Spleen (tissue), 11 donors: ENCODE results near the gene GDF15. TPM values are rescaled to one million over a fixed set of nuclear protein-coding genes. Genes with fewer than 3 reads are reported as not detected.

Source experiments
- DNase-seq: peaks from one replicate; pipeline ENCODE4 v3.0.0-alpha.2; 2020
- H3K27ac ChIP-seq, 8 donors: fragments of 200-600 bp; sonication (generic) in 7 of 8; 1 replicate in 4 of 8; 2 replicates in 4 of 8; pipeline versions ENCODE4 v1.5.0 to v1.8.0; 2016 to 2021; ENCODE audit warnings: inconsistent platforms in 4 of 8, mild to moderate bottlenecking in 4 of 8, moderate library complexity in 1 of 8
- H3K27me3 ChIP-seq, 7 donors: fragments of 200-600 bp; sonication (generic) in 6 of 7; replicated peaks in 1 of 7; 1 replicate in 4 of 7; 2 replicates in 3 of 7; pipeline versions ENCODE4 v1.5.0 to v1.8.0; 2016 to 2021; ENCODE audit warnings: inconsistent platforms in 3 of 7, mild to moderate bottlenecking in 1 of 7
- H3K36me3 ChIP-seq, 6 donors: fragments of 200-600 bp; sonication (generic) in 5 of 6; 1 replicate in 4 of 6; 2 replicates in 2 of 6; pipeline versions ENCODE4 v1.5.0 to v1.8.0; 2016 to 2021; ENCODE audit warnings: inconsistent platforms in 2 of 6
- H3K4me1 ChIP-seq, 6 donors: fragments of 200-600 bp; sonication (generic) in 5 of 6; 1 replicate in 3 of 6; 2 replicates in 3 of 6; pipeline versions ENCODE4 v1.5.0 to v1.8.0; 2016 to 2021; ENCODE audit warnings: inconsistent platforms in 3 of 6
- H3K4me3 ChIP-seq, 8 donors: fragments of 200-600 bp; sonication (generic) in 7 of 8; 1 replicate in 4 of 8; 2 replicates in 4 of 8; pipeline versions ENCODE4 v1.5.0 to v1.8.0; 2016 to 2021; ENCODE audit warnings: inconsistent platforms in 4 of 8, mild to moderate bottlenecking in 4 of 8, moderate library complexity in 2 of 8
- H3K9me3 ChIP-seq, 8 donors: fragments of 200-600 bp; sonication (generic) in 7 of 8; 1 replicate in 4 of 8; 2 replicates in 4 of 8; pipeline versions ENCODE4 v1.5.0 to v1.8.0; 2016 to 2021; ENCODE audit warnings: inconsistent platforms in 4 of 8
- POLR2A ChIP-seq, 3 donors: fragments of 450-650 bp; IDR thresholded peaks; one replicate each; pipeline ENCODE4 v1.5.1; 2017; ENCODE audit warnings: antibody characterized with exemption in 3 of 3, mild to moderate bottlenecking in 1 of 3
- POLR2AphosphoS5 ChIP-seq, 3 donors: sonication (generic); formaldehyde crosslinking; IDR thresholded peaks; one replicate each; pipeline ENCODE4 v1.5.1; 2017; ENCODE audit warnings: antibody characterized with exemption in 3 of 3
- WGBS, 5 donors: extraction: QIAGEN DNeasy Blood & Tissue Kit in 3 of 5; methylation state at CpG; one replicate each; pipeline versions ENCODE4 v1.1.5 to v1.1.7; 2013 to 2018; 5-methylcytosine and 5-hydroxymethylcytosine counted together
- intact Hi-C: fragments of 100-400 bp; cut with DNase I; formaldehyde crosslinking; loops from one replicate; pipeline ENCODE4 v1.15.0; 2023; ENCODE audit warnings: low total_unique reads
- polyA plus RNA-seq, 3 donors: library from polyadenylated mRNA; stranded (reverse); fragments of 200-250 nt; gene quantifications; one replicate each; pipeline ENCODE4 v1.2.1, GENCODE V29; 2013
- total RNA-seq, 7 donors: library from RNA; depleted of rRNA in 3 of 7; stranded (reverse); fragments of >200 nt in 3 of 7; fragmentation: NEBNext Ultra II Directional in 4 of 7; extraction: Animal tissue kit (Norgen Biotek cat#: 25700) in 4 of 7; gene quantifications; one replicate each; pipeline versions ENCODE4 v1.1.0 to v1.2.1, GENCODE V29; 2016 to 2021
- TF ChIP-seq, protein P1 (sequence below), 11 experiments: fragments of 200-600 bp in 7 of 11; fragments of 450-650 bp in 4 of 11; sonication (generic) in 4 of 11; IDR thresholded peaks in 8 of 11; conservative IDR thresholded peaks in 3 of 11; 1 replicate in 7 of 11; 2 replicates in 4 of 11; pipeline versions ENCODE4 v1.4.0 to v1.8.0; 2016 to 2021; ENCODE audit warnings: antibody characterized with exemption in 11 of 11, inconsistent platforms in 4 of 11, mild to moderate bottlenecking in 1 of 11
- donor health status: healthy with polysubstance abuse.
- donor health status: DM: no; HTN: no; CAD: no; lungs with moderate emphysema.
- donor health status: DM: no; HTN: no; CAD: no.
- donor health status: Bipolar disorder and iron deficiency.
- donor health status: healthy.
- donor health status: DM: no; HTN: no; CAD: no.
- donor health status: DM: yes; HTN: yes; CAD: no.

The GDF15 gene
- total and polyA plus RNA-seq, 10 donors = 0.77 to 34.3 (median 4.3) TPM

DNA sequence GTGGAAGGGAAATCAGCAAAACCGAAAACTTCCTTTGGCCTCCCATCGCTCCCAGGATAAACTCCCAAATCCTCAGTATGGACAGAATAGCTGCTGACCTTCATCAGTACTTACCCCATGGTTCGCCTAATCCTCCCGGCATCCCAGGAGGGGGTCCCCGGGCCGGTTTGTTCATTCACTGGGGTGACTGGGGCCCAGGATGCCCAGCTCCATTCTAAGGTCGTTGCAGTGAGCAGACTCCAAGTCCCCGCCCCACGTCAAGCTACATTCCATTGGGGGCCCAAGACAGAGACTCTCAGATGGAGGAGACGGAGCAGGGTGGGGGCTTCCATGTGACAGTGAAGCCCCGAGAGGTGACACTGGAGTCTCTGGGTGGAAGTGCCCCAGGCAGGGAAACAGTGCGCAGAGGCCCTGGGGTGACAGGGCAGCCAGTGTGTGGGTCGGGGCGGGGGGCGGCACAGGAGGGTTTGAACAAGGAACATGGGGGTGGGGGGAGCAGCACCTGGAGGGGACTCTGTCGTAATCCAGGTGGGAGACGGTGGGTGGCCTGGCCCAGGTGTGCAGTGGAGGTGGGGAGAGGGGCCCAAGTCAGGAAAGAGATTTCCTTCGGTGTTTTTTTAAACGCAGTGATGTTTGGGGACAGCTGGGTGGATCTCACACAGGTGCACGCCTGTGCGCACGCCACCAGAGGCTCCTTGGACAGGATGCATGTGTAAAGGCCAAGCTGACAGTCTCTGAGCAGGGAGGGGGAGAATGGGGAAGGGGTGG lies 38.3 kb downstream of the GDF15 start:
- DNase-seq = no peak
- intact Hi-C loops = no loop called here
- TF ChIP-seq POLR2AphosphoS5 (IDR thresholded peaks at IDR 0.05) (no peak), POLR2A (IDR thresholded peaks at IDR 0.05) (no peak)
- TF ChIP-seq, protein P1, sequence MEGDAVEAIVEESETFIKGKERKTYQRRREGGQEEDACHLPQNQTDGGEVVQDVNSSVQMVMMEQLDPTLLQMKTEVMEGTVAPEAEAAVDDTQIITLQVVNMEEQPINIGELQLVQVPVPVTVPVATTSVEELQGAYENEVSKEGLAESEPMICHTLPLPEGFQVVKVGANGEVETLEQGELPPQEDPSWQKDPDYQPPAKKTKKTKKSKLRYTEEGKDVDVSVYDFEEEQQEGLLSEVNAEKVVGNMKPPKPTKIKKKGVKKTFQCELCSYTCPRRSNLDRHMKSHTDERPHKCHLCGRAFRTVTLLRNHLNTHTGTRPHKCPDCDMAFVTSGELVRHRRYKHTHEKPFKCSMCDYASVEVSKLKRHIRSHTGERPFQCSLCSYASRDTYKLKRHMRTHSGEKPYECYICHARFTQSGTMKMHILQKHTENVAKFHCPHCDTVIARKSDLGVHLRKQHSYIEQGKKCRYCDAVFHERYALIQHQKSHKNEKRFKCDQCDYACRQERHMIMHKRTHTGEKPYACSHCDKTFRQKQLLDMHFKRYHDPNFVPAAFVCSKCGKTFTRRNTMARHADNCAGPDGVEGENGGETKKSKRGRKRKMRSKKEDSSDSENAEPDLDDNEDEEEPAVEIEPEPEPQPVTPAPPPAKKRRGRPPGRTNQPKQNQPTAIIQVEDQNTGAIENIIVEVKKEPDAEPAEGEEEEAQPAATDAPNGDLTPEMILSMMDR (IDR thresholded peaks at IDR 0.05 in 8 of 11, conservative IDR thresholded peaks at IDR 0.05 in 3 of 11) = no peak
- WGBS, 5 donors = 75 to 85% (median 78%) methylated on average over 22 of the region's 22 CpGs
- H3K4me3 ChIP-seq = no peak overlapping the region
- H3K4me1 ChIP-seq = peaks cover 50 to 96% (median 88%) of the 10 kb centered on the region in 6 donors
- peaks cover 0 to 15% (median 0%) of the 10 kb centered on the region in 7 donors for H3K27me3 ChIP-seq
- peak overlapping the region in 4 of 8 donors; percentile 42 to 92 (median 69) for H3K27ac ChIP-seq
- H3K36me3 ChIP-seq = peaks cover 0 to 13% (median 0%) of the 10 kb centered on the region in 6 donors
- H3K9me3 ChIP-seq = no peaks in the 10 kb centered on the region

DNA sequence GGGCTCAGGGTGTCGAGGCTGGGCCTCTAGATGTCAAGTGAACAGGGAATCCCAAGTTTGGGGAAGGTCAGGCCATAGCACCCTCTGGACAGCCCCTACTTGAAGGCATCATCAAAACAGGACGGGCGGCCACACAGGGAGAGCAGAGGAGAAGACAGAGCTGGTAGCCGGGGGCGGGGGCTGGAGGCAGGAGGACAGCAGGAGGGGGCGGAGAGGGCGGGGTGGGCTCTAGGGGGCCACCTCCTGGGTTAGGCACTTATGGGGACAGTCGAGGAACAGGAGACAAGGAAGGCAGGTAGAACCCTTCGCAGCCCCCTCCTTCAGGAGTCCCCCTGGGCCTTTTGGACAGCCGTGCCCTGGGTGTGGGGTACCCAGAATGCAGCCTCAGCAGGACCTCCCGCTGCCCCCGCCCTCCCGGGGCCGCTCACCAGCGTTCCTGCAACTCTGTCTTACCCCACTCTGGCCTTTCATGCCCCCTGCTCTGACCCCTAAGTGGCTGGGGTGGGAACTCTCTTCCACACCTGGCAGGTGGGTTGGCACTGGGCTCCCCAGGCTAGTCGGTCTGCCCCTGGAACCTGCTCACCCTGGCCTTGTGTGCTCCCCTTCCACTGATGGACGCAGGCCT lies 39.0 kb downstream of the GDF15 start:
- H3K9me3 ChIP-seq = no peaks in the 10 kb centered on the region
- peaks cover 0 to 13% (median 0%) of the 10 kb centered on the region in 7 donors for H3K27me3 ChIP-seq
- H3K36me3 ChIP-seq = peaks cover 0 to 13% (median 0%) of the 10 kb centered on the region in 6 donors
- H3K4me1 ChIP-seq = peaks cover 55 to 100% (median 93%) of the 10 kb centered on the region in 6 donors
- intact Hi-C loops = no loop called here
- WGBS, 5 donors = 78 to 90% (median 86%) methylated on average over 14 to 17 of the region's 17 CpGs
- no peak for TF ChIP-seq POLR2A (IDR thresholded peaks at IDR 0.05)
- TF ChIP-seq, protein P1 (IDR thresholded peaks at IDR 0.05 in 8 of 11, conservative IDR thresholded peaks at IDR 0.05 in 3 of 11) = no peak
- no peak for TF ChIP-seq POLR2AphosphoS5 (IDR thresholded peaks at IDR 0.05)
- no peak overlapping the region for H3K4me3 ChIP-seq
- DNase-seq = no peak
- H3K27ac ChIP-seq = peak overlapping the region in 6 of 8 donors; percentile 5 to 92 (median 32)

DNA sequence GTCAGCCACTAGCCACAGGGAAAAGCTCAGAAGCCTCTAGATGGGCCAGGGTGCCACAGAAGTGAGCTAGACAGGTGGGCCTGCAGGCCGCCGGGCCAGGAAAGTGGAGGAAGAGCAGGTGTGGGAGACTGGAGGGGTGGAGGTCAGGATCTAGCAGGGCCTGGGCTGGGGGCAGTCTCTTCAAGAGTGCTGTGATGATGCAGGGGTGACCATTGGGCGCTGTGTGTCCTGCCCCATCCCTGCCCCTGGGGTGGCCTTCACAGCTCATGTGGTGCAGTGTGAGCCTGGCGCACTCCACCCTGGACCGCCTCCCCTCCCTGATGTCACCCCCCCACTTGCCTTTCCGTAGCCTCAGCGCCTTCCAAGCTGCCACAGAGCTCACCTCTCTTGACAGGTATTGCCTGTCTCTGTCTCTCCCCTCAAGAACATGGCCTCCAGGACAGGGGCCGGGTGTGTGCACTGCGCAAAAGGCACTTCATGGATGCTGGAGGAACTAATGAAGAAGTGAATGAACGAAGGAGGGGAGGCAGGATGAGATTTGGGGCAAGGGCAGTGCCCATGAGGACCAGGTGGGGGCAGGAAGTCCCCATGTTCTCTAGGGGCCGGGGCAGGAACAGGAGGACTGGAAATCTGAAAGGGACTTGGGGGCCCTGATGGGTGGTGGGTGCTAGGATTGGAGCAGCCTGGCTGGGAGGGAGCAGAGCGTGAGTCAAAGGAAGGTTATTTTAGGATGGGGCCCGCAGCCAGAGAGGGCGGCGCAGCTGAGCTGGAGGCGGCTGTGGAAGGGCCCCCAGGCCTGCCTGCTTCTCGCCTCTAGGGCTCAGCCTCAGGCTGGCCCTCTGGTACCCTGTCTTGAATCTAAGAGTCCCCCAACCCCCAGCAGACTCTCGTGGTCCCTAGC lies 39.8 kb downstream of the GDF15 start:
- Histone ChIP-seq H3K27ac (peak overlapping the region in 6 of 8 donors; percentile 5 to 92 (median 32)), H3K4me3 (no peak overlapping the region), H3K27me3 (peaks cover 0 to 10% (median 0%) of the 10 kb centered on the region in 7 donors), H3K9me3 (no peaks in the 10 kb centered on the region), H3K4me1 (peaks cover 50 to 100% (median 93%) of the 10 kb centered on the region in 6 donors), H3K36me3 (peaks cover 0 to 17% (median 0%) of the 10 kb centered on the region in 6 donors)
- intact Hi-C loops = no loop called here
- no peak for TF ChIP-seq POLR2A (IDR thresholded peaks at IDR 0.05)
- TF ChIP-seq, protein P1 (IDR thresholded peaks at IDR 0.05 in 8 of 11, conservative IDR thresholded peaks at IDR 0.05 in 3 of 11) = no peak
- no peak for TF ChIP-seq POLR2AphosphoS5 (IDR thresholded peaks at IDR 0.05)
- 58 to 71% (median 65%) methylated on average over 18 of the region's 18 CpGs for WGBS, 5 donors
- DNase-seq = no peak
